Duodenal mucosa (tissue), 2 donors: ENCODE data around the gene CKMT1B.
"Not testable (repeated sequence)": the region's sequence is repeated elsewhere in the genome, so short reads cannot be mapped to it uniquely, and the experiment has no call there.

Experiments
- H3K27ac ChIP-seq: one replicate; pipeline ENCODE4 v1.7.0; 2013; ENCODE audit warnings: low read depth, low read length
- H3K27me3 ChIP-seq, 2 donors: one replicate each; pipeline ENCODE4 v1.7.0; 2013; ENCODE audit warnings: low read length in 2 of 2, control low read depth in 1 of 2; ENCODE audit not compliant: insufficient read depth in 2 of 2, control insufficient read depth in 1 of 2
- H3K36me3 ChIP-seq, 2 donors: one replicate each; pipeline ENCODE4 v1.7.0; 2013; ENCODE audit warnings: low read length in 2 of 2, control low read depth in 1 of 2; ENCODE audit not compliant: insufficient read depth in 2 of 2, control insufficient read depth in 1 of 2
- H3K4me1 ChIP-seq, 2 donors: one replicate each; pipeline ENCODE4 v1.7.0; 2013; ENCODE audit warnings: low read length in 2 of 2, control low read depth in 1 of 2; ENCODE audit not compliant: insufficient read depth in 2 of 2, control insufficient read depth in 1 of 2
- H3K4me3 ChIP-seq, 2 donors: one replicate each; pipeline ENCODE4 v1.7.0; 2013; ENCODE audit warnings: low read length in 2 of 2, low read depth in 1 of 2
- H3K9ac ChIP-seq, 2 donors: one replicate each; pipeline ENCODE4 v1.7.0; 2013; ENCODE audit warnings: low read length in 2 of 2, low read depth in 1 of 2
- H3K9me3 ChIP-seq, 2 donors: one replicate each; pipeline ENCODE4 v1.7.0; 2013; ENCODE audit warnings: low read length in 2 of 2, control low read depth in 1 of 2; ENCODE audit not compliant: control insufficient read depth in 1 of 2

The CKMT1B gene

GRCh38 chr15:43626937-43627336 lies 33.1 kb downstream of the CKMT1B start:
- H3K27ac ChIP-seq, H3K4me1 ChIP-seq, H3K4me3 ChIP-seq, H3K9me3 ChIP-seq, H3K9ac ChIP-seq, H3K36me3 ChIP-seq, H3K27me3 ChIP-seq: not testable (repeated sequence)

DNA sequence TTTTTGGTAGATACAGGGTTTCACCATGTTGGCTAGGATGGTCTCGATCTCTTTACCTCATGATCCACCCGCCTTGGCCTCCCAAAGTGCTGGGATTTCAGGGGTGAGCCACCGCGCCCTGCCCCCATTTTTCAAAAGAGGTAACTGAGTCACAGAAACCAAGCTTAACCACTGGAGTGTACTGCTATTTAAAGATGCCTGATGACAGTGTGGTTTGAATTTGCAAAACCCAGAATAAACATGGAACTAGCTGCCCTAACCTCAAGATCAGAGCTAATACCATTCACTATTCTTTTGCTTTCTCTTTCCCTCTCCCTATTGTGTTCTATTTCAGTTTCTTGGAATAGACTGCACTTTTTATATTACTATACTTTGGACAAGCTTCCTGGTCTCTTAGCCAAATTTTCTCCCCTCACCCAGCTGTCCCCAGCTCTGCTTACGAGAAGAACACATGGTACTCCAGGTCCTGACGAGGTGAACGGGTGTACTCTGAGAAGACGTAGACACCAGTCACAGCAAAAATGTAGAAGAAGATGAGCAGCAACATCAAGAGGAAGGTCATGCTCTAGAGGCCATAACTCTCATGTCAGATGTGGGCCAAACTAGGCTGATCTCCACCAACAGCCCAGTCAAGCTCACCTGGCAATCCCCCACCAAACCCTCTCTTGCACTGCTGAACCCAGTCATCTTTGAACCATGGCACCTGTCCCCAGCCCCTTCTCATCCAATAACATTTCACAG lies 44.8 kb downstream of the CKMT1B start:
- H3K4me3 ChIP-seq, H3K9me3 ChIP-seq, H3K4me1 ChIP-seq, H3K27me3 ChIP-seq, H3K27ac ChIP-seq, H3K9ac ChIP-seq, H3K36me3 ChIP-seq: not testable (repeated sequence)
